SU-DHL-6 (cell line): ENCODE data around the gene SETBP1.

ENCODE experiments used
- H2AFZ ChIP-seq: fragments of 200-600 bp; sonication (generic); 2 replicates; pipeline ENCODE4 v1.6.1; 2014; ENCODE audit warnings: low read depth, mild to moderate bottlenecking, moderate library complexity, mixed read lengths, antibody characterized with exemption, low read length; ENCODE audit not compliant: severe bottlenecking
- H3F3A ChIP-seq: fragments of 200-600 bp; shearing (Covaris generic); 2 replicates; pipeline ENCODE4 v1.6.0; 2016; ENCODE audit warnings: antibody characterized with exemption, mild to moderate bottlenecking; ENCODE audit not compliant: insufficient read depth
- H3K27ac ChIP-seq: fragments of 200-600 bp; sonication (generic); 2 replicates; pipeline ENCODE4 v1.5.1; 2016; ENCODE audit warnings: low read depth, mild to moderate bottlenecking, low read length, moderate library complexity, mixed read lengths
- H3K27me3 ChIP-seq: fragments of 200-600 bp; sonication (generic), shearing (Covaris generic); 2 replicates; pipeline ENCODE4 v1.6.0; 2014; ENCODE audit warnings: mild to moderate bottlenecking, low read length
- H3K36me3 ChIP-seq: fragments of 200-600 bp; sonication (generic); 2 replicates; pipeline ENCODE4 v1.6.1; 2014; ENCODE audit warnings: mild to moderate bottlenecking, low read length, mixed read lengths
- H3K4me2 ChIP-seq: fragments of 300-600, 200-600 bp; shearing (Covaris generic), sonication (generic); 2 replicates; pipeline ENCODE4 v1.6.0; 2014; ENCODE audit warnings: low read length, low read depth, mild to moderate bottlenecking; ENCODE audit not compliant: poor library complexity, severe bottlenecking
- H3K4me3 ChIP-seq: fragments of 200-600 bp; sonication (generic); 2 replicates; pipeline ENCODE4 v1.5.1; 2014; ENCODE audit warnings: antibody characterized with exemption, low read length, mild to moderate bottlenecking, mixed read lengths; ENCODE audit not compliant: insufficient read depth, poor library complexity, severe bottlenecking
- H3K79me2 ChIP-seq: fragments of 200-600 bp; sonication (generic); 2 replicates; pipeline ENCODE4 v1.6.1; 2014; ENCODE audit warnings: mild to moderate bottlenecking, low read length, moderate library complexity; ENCODE audit not compliant: insufficient read depth
- H3K9ac ChIP-seq: fragments of 200-600 bp; sonication (generic); 2 replicates; pipeline ENCODE4 v1.7.0; 2014; ENCODE audit warnings: mild to moderate bottlenecking, low read length
- H3K9me2 ChIP-seq: fragments of 200-600 bp; sonication (generic); replicated peaks from 2 replicates; pipeline ENCODE4 v1.6.1; 2014; ENCODE audit warnings: low read length; ENCODE audit not compliant: insufficient read depth
- H3K9me3 ChIP-seq: fragments of 200-600 bp; sonication (generic); 2 replicates; pipeline ENCODE4 v1.6.1; 2014; ENCODE audit warnings: low read length, mixed read lengths; ENCODE audit not compliant: insufficient read depth
- H4K20me1 ChIP-seq: fragments of 200-600 bp; sonication (generic); 2 replicates; pipeline ENCODE4 v1.6.1; 2014; ENCODE audit warnings: low read depth, mild to moderate bottlenecking, antibody characterized with exemption, low read length, moderate library complexity, mixed read lengths
- EZH2phosphoT487 ChIP-seq: fragments of 200-600 bp; sonication (generic), shearing (Covaris generic); conservative IDR thresholded peaks from 2 replicates; pipeline ENCODE4 v1.6.1; 2018; ENCODE audit warnings: mild to moderate bottlenecking, antibody characterized with exemption, low read length, moderate library complexity, mixed read lengths
- TF ChIP-seq, protein P1 (sequence below): fragments of 200-600 bp; sonication (generic); IDR thresholded peaks from one replicate; pipeline ENCODE4 v1.5.1; 2017; ENCODE audit warnings: antibody characterized with exemption, mild to moderate bottlenecking, low read length, moderate library complexity; ENCODE audit not compliant: insufficient read depth, poor library complexity, severe bottlenecking

The SETBP1 gene

GRCh38 chr18:44977856-44978255, 297.2 kb downstream of the SETBP1 start:
- TF ChIP-seq, protein P1, sequence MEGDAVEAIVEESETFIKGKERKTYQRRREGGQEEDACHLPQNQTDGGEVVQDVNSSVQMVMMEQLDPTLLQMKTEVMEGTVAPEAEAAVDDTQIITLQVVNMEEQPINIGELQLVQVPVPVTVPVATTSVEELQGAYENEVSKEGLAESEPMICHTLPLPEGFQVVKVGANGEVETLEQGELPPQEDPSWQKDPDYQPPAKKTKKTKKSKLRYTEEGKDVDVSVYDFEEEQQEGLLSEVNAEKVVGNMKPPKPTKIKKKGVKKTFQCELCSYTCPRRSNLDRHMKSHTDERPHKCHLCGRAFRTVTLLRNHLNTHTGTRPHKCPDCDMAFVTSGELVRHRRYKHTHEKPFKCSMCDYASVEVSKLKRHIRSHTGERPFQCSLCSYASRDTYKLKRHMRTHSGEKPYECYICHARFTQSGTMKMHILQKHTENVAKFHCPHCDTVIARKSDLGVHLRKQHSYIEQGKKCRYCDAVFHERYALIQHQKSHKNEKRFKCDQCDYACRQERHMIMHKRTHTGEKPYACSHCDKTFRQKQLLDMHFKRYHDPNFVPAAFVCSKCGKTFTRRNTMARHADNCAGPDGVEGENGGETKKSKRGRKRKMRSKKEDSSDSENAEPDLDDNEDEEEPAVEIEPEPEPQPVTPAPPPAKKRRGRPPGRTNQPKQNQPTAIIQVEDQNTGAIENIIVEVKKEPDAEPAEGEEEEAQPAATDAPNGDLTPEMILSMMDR = no peak
- no peak for TF ChIP-seq EZH2phosphoT487
- Histone ChIP-seq H2AFZ (no peak overlapping the region), H3K9me3 (no peaks in the 10 kb centered on the region), H3K27me3 (no peaks in the 10 kb centered on the region), H3K79me2 (no peaks in the 10 kb centered on the region), H3K4me2 (no peak overlapping the region), H4K20me1 (no peaks in the 10 kb centered on the region), H3K9me2 (no peaks in the 10 kb centered on the region), H3F3A (no peaks in the 10 kb centered on the region), H3K4me3 (no peak overlapping the region), H3K36me3 (no peaks in the 10 kb centered on the region), H3K27ac (no peak overlapping the region), H3K9ac (no peak overlapping the region)

DNA sequence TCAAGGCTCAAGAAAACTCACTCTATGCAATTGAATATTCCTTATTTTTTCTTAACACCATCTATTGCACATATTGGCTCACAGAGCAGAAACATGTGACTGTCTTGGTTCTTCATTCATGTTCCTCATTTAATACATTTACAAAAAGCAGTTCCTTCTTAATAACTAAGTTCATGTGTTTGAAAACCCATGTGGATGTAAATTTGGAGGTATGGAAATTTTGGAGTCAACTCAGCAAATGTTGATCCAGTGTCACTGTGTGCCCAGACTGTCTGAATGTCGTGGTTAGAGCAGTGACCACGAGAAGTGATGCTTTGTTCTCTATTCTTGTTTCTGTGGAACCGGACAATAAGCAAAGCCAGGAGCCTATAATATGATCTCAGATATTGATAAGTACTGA, 299.1 kb downstream of the SETBP1 start:
- H2AFZ ChIP-seq = no peak overlapping the region
- H3K4me2 ChIP-seq = no peak overlapping the region
- H3K4me3 ChIP-seq = no peak overlapping the region
- no peak overlapping the region for H3K27ac ChIP-seq
- H3F3A ChIP-seq = no peaks in the 10 kb centered on the region
- no peaks in the 10 kb centered on the region for H3K79me2 ChIP-seq
- no peaks in the 10 kb centered on the region for H3K9me3 ChIP-seq
- no peaks in the 10 kb centered on the region for H3K36me3 ChIP-seq
- no peak for TF ChIP-seq EZH2phosphoT487
- TF ChIP-seq, protein P1 = no peak
- no peaks in the 10 kb centered on the region for H3K9me2 ChIP-seq
- H3K27me3 ChIP-seq = no peaks in the 10 kb centered on the region
- no peak overlapping the region for H3K9ac ChIP-seq
- H4K20me1 ChIP-seq = no peaks in the 10 kb centered on the region

DNA sequence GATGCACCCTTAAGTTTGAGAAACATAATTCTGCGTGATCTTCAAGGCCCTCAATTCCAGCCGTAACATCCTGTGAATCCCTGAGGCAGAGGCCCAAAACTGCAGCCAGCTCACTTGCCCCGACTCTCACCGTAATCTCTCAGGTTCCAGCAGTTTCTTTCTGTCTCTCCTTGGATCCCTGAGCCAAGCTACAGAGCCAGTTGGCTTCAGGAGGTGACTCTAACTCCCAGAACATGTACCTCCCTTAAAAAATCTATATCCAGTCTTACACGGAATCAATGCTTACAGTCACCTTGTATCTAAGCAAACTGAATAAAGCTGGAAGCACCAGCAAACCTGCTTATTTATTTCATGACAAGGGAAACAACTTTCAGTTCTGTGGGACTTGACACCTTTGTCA, 300.4 kb downstream of the SETBP1 start:
- H3K79me2 ChIP-seq = no peaks in the 10 kb centered on the region
- no peak overlapping the region for H3K27ac ChIP-seq
- no peaks in the 10 kb centered on the region for H3K9me3 ChIP-seq
- H2AFZ ChIP-seq = no peak overlapping the region
- no peak overlapping the region for H3K4me2 ChIP-seq
- H3K9ac ChIP-seq = no peak overlapping the region
- H3F3A ChIP-seq = no peaks in the 10 kb centered on the region
- H3K36me3 ChIP-seq = no peaks in the 10 kb centered on the region
- no peaks in the 10 kb centered on the region for H3K9me2 ChIP-seq
- no peak overlapping the region for H3K4me3 ChIP-seq
- TF ChIP-seq EZH2phosphoT487 = no peak
- TF ChIP-seq, protein P1 = no peak
- H4K20me1 ChIP-seq = no peaks in the 10 kb centered on the region
- no peaks in the 10 kb centered on the region for H3K27me3 ChIP-seq
